ENCODE results near the gene SNCB.

Gene SNCB

DNA sequence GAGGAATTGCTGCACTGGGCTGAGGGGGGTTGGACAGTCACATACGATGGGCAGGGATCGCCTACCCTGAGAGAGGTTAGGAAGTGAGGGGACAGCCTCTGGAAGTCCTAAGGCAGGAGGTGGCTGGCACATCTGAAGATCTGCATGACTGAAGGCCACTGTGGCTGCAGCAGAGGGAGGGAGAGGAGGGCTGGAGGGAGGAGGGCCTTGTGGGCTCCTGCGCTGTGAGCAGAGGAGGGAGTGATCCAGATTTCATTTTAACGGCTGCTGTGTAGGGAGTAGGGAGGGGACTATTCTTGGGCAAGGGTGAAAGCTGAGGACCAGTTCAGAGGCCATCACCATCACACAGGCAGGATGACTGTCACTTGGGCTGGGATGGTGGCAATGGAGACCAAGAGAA, 7.2 kb upstream of the SNCB start:
- Histone ChIP-seq H3K9ac (ENCODE audit: low read length) (no peak overlapping the region), H3K27me3 (ENCODE audit: control insufficient read depth, insufficient read depth, low read length) (no peaks in the 10 kb centered on the region), H3K36me3 (ENCODE audit: control insufficient read depth, insufficient read depth, low read length) (no peaks in the 10 kb centered on the region), H3K27ac (ENCODE audit: low read depth, low read length) (no peak overlapping the region), H3K4me1 (ENCODE audit: control insufficient read depth, insufficient read depth, low read length) (no peaks in the 10 kb centered on the region), H3K4me3 (ENCODE audit: low read length) (no peak overlapping the region)

DNA sequence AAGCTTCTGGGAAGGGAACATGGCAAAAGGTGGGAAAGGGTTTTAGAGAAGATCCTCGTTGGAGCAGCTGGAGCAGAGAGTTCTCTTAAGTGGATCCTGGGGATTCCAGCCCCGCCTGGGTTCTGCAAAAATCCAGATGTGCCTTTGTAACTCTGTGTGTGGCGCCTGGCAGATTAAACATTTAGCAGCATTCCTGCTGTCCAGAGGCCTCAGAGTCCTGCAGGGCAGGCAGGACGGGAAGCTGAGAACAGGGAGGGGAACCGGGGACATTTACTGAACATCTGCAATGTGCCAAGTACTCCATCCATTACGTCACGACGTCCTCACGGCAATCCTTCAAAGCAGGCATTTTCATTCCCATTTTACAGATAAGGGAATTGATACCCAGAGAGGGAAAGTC, 6.1 kb upstream of the SNCB start:
- Histone ChIP-seq H3K9ac (ENCODE audit: low read length) (no peak overlapping the region), H3K4me1 (ENCODE audit: control insufficient read depth, insufficient read depth, low read length) (no peaks in the 10 kb centered on the region), H3K27ac (ENCODE audit: low read depth, low read length) (no peak overlapping the region), H3K4me3 (ENCODE audit: low read length) (no peak overlapping the region), H3K27me3 (ENCODE audit: control insufficient read depth, insufficient read depth, low read length) (no peaks in the 10 kb centered on the region), H3K36me3 (ENCODE audit: control insufficient read depth, insufficient read depth, low read length) (no peaks in the 10 kb centered on the region)

- H3K4me3 ChIP-seq (ENCODE audit: low read length), result no peak overlapping the region
- H3K9ac ChIP-seq (ENCODE audit: low read length), result no peak overlapping the region
- peaks cover 22% of the 10 kb centered on the region for H3K27me3 ChIP-seq (ENCODE audit: control insufficient read depth, insufficient read depth, low read length)
Measured at GRCh38 chr5:176633598-176633997, 3.3 kb upstream of the SNCB start.

GRCh38 chr5:176632745-176633144, 2.4 kb upstream of the SNCB start:
- Histone ChIP-seq H3K9ac (ENCODE audit: low read length) (no peak overlapping the region), H3K36me3 (ENCODE audit: control insufficient read depth, insufficient read depth, low read length) (no peaks in the 10 kb centered on the region), H3K27me3 (ENCODE audit: control insufficient read depth, insufficient read depth, low read length) (peaks cover 31% of the 10 kb centered on the region), H3K27ac (ENCODE audit: low read depth, low read length) (no peak overlapping the region), H3K4me3 (ENCODE audit: low read length) (no peak overlapping the region), H3K4me1 (ENCODE audit: control insufficient read depth, insufficient read depth, low read length) (no peaks in the 10 kb centered on the region)

More at GRCh38 chr5:176633598-176633997, 3.3 kb upstream of the SNCB start:
- no peaks in the 10 kb centered on the region for H3K36me3 ChIP-seq (ENCODE audit: control insufficient read depth, insufficient read depth, low read length)
- H3K4me1 ChIP-seq (ENCODE audit: control insufficient read depth, insufficient read depth, low read length), result no peaks in the 10 kb centered on the region
- no peak overlapping the region for H3K27ac ChIP-seq (ENCODE audit: low read depth, low read length)

DNA sequence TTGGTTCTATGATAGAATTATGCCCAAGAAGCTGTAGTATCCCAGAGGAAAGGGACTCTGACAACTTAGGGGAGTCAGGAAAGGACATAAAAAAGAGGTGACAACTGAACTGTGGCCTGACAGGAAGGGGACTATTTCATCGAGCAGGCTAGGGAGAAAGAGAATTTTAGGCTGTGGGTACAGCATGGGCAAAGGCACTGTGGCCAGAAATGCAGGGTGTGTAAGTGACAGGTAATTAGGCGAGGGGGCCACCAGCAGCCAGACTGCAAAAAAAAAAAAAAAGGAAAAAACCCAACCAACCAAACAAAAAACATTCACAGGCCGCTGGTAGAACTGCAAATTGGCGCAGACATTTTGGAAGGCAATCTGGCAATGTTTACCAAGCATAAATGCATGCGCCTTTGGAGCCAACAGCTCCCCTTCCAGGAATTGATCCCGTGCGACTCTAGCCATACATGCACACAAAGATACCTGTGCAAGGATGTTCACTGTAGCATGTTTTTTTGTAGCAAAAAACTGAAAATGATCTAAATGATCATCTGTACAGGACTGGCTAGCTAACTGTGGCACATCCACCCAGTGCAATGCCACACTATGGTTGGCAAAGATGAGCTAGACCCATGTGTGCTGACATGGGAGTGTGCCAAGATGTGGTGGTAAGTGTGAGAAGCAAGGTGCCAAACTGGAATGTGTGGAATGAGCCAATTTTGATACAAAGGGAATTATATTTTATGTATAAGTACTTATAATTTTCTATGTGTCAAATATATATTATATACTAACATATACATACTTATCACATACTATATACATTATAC, 1.3 kb upstream of the SNCB start:
- Histone ChIP-seq H3K27me3 (ENCODE audit: control insufficient read depth, insufficient read depth, low read length) (peaks cover 37% of the 10 kb centered on the region), H3K36me3 (ENCODE audit: control insufficient read depth, insufficient read depth, low read length) (no peaks in the 10 kb centered on the region), H3K27ac (ENCODE audit: low read depth, low read length) (no peak overlapping the region), H3K9ac (ENCODE audit: low read length) (no peak overlapping the region), H3K4me1 (ENCODE audit: control insufficient read depth, insufficient read depth, low read length) (no peaks in the 10 kb centered on the region), H3K4me3 (ENCODE audit: low read length) (no peak overlapping the region)

- Histone ChIP-seq H3K36me3 (ENCODE audit: control insufficient read depth, insufficient read depth, low read length) (no peaks in the 10 kb centered on the region), H3K9ac (ENCODE audit: low read length) (no peak overlapping the region), H3K27me3 (ENCODE audit: control insufficient read depth, insufficient read depth, low read length) (peaks cover 42% of the 10 kb centered on the region), H3K27ac (ENCODE audit: low read depth, low read length) (no peak overlapping the region), H3K4me3 (ENCODE audit: low read length) (peak overlapping the region; percentile 46), H3K4me1 (ENCODE audit: control insufficient read depth, insufficient read depth, low read length) (no peaks in the 10 kb centered on the region)
Measured at GRCh38 chr5:176630681-176631222, 418 bp upstream of the SNCB start.

DNA sequence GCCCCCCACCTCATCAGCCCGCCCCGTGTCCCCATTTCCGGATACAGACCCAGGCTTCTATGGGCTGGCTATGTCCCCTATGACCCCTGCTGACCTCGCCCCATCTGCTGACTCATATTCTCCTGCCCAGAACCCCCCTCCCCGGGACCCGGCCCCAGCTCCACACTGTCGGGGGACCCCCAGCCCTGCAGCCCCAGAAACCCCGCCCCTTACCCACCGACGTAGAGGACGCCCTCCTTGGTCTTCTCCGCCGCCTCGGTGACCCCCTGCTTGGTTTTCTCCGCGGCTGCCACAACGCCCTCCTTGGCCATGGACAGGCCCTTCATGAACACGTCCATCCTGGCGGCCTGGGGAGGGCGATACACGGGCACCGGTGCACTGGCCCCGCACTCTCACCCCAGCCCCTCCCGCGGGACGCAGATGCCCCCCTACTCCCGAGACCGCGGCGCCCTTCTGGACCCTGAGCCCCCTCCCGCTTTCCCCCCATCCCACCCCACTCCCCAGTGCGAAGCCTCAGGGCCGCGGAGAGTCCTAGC, 949 bp downstream of the SNCB start:
- Histone ChIP-seq H3K4me3 (ENCODE audit: low read length) (no peak overlapping the region), H3K9ac (ENCODE audit: low read length) (no peak overlapping the region), H3K27me3 (ENCODE audit: control insufficient read depth, insufficient read depth, low read length) (peaks cover 46% of the 10 kb centered on the region)

GRCh38 chr5:176628406-176629228, 1.7 kb downstream of the SNCB start:
- Histone ChIP-seq H3K27me3 (ENCODE audit: control insufficient read depth, insufficient read depth, low read length) (peaks cover 46% of the 10 kb centered on the region), H3K27ac (ENCODE audit: low read depth, low read length) (no peak overlapping the region), H3K9ac (ENCODE audit: low read length) (no peak overlapping the region)

More for the DNA sequence above, 949 bp downstream of the SNCB start:
- H3K36me3 ChIP-seq (ENCODE audit: control insufficient read depth, insufficient read depth, low read length), result no peaks in the 10 kb centered on the region
- no peaks in the 10 kb centered on the region for H3K4me1 ChIP-seq (ENCODE audit: control insufficient read depth, insufficient read depth, low read length)
- H3K27ac ChIP-seq (ENCODE audit: low read depth, low read length), result no peak overlapping the region

DNA sequence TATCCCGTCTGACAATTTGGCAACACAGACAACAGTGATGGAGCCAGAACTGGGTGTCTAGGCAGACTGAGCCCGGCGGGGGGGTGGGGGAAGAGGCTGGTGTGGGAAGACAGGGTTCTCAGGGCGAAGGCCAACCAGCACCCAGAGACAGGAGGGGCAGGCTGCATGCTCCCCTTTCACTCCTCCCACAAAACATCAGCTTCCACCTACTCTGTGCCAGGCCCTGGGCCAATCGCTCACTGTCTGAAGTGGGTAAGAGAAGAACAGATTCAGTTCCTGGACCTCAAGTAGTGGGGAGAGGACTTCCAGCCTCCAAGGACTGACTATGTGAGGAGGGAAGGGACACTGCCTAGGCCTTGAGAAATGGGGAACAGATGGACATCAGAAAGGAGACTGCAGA, 2.8 kb downstream of the SNCB start:
- no peak overlapping the region for H3K9ac ChIP-seq (ENCODE audit: low read length)
- H3K36me3 ChIP-seq (ENCODE audit: control insufficient read depth, insufficient read depth, low read length), result no peaks in the 10 kb centered on the region
- peaks cover 51% of the 10 kb centered on the region for H3K27me3 ChIP-seq (ENCODE audit: control insufficient read depth, insufficient read depth, low read length)
- no peaks in the 10 kb centered on the region for H3K4me1 ChIP-seq (ENCODE audit: control insufficient read depth, insufficient read depth, low read length)
- H3K4me3 ChIP-seq (ENCODE audit: low read length), result no peak overlapping the region
- no peak overlapping the region for H3K27ac ChIP-seq (ENCODE audit: low read depth, low read length)

More at GRCh38 chr5:176628406-176629228, 1.7 kb downstream of the SNCB start:
- Histone ChIP-seq H3K36me3 (ENCODE audit: control insufficient read depth, insufficient read depth, low read length) (no peaks in the 10 kb centered on the region), H3K4me1 (ENCODE audit: control insufficient read depth, insufficient read depth, low read length) (no peaks in the 10 kb centered on the region), H3K4me3 (ENCODE audit: low read length) (no peak overlapping the region)

DNA sequence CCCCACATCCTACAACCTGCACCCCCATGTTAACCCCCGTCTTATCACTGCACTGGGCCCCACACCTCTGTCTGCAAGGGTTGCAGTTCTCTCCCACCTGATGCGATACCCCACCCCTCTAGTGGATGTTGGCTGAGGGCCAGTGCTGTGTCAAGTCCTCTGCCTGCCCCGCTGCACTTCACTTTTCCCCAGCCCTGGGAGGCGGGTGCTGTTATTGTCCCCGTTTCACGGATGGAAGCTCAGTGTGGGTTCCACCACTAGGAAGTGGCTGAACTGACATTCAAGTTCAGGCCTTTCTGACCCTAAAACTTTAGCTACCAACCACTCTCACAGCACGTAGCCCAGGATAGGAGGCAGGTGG, 3.5 kb downstream of the SNCB start:
- Histone ChIP-seq H3K36me3 (ENCODE audit: control insufficient read depth, insufficient read depth, low read length) (no peaks in the 10 kb centered on the region), H3K4me3 (ENCODE audit: low read length) (no peak overlapping the region), H3K27me3 (ENCODE audit: control insufficient read depth, insufficient read depth, low read length) (peaks cover 51% of the 10 kb centered on the region), H3K9ac (ENCODE audit: low read length) (no peak overlapping the region), H3K4me1 (ENCODE audit: control insufficient read depth, insufficient read depth, low read length) (no peaks in the 10 kb centered on the region), H3K27ac (ENCODE audit: low read depth, low read length) (no peak overlapping the region)

DNA sequence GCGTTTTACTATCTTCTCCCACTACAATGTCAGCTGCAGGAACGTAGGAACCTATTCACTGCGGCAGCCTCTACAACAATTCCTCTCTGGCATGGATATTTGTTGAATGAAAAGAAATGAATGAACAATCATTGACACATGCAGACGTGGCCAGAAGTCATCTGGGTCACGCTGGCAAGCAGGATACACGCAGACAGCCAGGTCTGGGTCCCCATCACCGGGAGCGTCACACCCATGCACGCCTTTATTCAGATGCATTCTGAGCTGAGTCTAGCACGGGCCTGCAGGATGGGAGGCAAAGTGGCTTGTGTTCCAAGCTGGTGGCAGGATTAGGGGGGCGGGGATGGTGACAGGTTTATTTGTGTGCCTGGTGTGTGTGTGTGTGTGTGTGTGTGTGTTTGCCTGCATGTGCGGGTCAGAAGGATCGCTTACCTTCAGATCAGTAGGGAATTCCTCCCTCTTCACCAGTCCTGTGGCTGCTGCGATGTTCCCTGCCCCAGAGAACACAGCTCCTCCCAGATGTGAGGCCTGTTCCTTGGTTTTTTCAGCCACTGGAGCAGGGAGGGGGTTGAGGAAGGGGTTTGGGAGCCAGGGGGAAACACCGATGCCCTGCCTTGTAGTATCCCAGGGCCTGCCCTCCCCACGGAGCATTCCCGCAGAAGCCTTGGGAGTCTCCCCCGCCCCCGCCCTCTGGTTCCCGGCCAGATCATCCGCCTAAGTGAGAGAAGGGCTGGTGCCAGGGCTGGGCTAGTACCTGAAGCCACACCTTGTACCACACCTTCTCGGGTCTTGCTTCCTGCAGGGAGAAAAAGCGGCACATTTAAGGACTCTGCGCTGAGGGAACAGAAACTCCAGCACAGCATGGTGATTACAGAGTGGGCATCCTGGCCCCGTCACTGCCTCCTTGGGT, 4.1 kb downstream of the SNCB start:
- Histone ChIP-seq H3K9ac (ENCODE audit: low read length) (no peak overlapping the region), H3K4me1 (ENCODE audit: control insufficient read depth, insufficient read depth, low read length) (no peaks in the 10 kb centered on the region), H3K36me3 (ENCODE audit: control insufficient read depth, insufficient read depth, low read length) (no peaks in the 10 kb centered on the region), H3K27me3 (ENCODE audit: control insufficient read depth, insufficient read depth, low read length) (peaks cover 51% of the 10 kb centered on the region), H3K27ac (ENCODE audit: low read depth, low read length) (no peak overlapping the region), H3K4me3 (ENCODE audit: low read length) (no peak overlapping the region)
